Activated B cell treated with CpG ODN at 0.5 μM for 24 hours (primary cell): ENCODE measurements around the gene SLC44A1. TPM values are rescaled to one million over a fixed set of nuclear protein-coding genes. Genes with fewer than 3 reads are reported as not detected.

Experiments used
- ATAC-seq: fragments of 200-7000 bp; cut with Tn5 transposase; one replicate; pipeline ENCODE4 v1.10.0; 2021; ENCODE audit warnings: low read depth, mild to moderate bottlenecking, moderate library complexity
- CTCF ChIA-PET: fragments of 350-600 bp; sonication (Branson Sonifier 250); formaldehyde crosslinking; loops from one replicate; lab custom pipeline; 2021; ENCODE audit warnings: antibody characterized with exemption; lab: Charles Lee
- POLR2A ChIA-PET: fragments of 350-600 bp; sonication (Branson Sonifier 250); formaldehyde crosslinking; loops from one replicate; lab custom pipeline; 2021; ENCODE audit warnings: antibody characterized with exemption; lab: Charles Lee
- DNase-seq: peaks from one replicate; pipeline ENCODE4 v3.0.0; 2022
- H3K27ac Mint-ChIP-seq: one replicate; pipeline ENCODE4 v1.8.0; 2020; ENCODE audit warnings: mixed read lengths
- H3K27me3 Mint-ChIP-seq: one replicate; pipeline ENCODE4 v1.8.0; 2021; ENCODE audit warnings: mixed read lengths
- H3K36me3 Mint-ChIP-seq: one replicate; pipeline ENCODE4 v1.8.0; 2021; ENCODE audit warnings: low read depth, mixed read lengths
- H3K4me1 Mint-ChIP-seq: one replicate; pipeline ENCODE4 v1.8.0; 2021; ENCODE audit warnings: mixed read lengths
- H3K4me3 Mint-ChIP-seq: one replicate; pipeline ENCODE4 v1.8.0; 2020; ENCODE audit warnings: mild to moderate bottlenecking, mixed read lengths
- H3K9me3 Mint-ChIP-seq: one replicate; pipeline ENCODE4 v1.8.0; 2020; ENCODE audit warnings: mixed read lengths
- intact Hi-C: fragments of 100-400 bp; cut with micrococcal nuclease; formaldehyde crosslinking; loops from one replicate; pipeline ENCODE4 v1.15.1; 2024
- total RNA-seq: library from RNA; stranded (reverse); gene quantifications from 2 replicates; pipeline ENCODE4 v1.2.3, GENCODE V29; 2022
- TF ChIP-seq, protein P1 (sequence below): fragments of 200-600 bp; IDR thresholded peaks from one replicate; pipeline ENCODE4 v1.8.0; 2022; ENCODE audit warnings: antibody characterized with exemption, mild to moderate bottlenecking

SLC44A1 gene
- total RNA-seq, 1 donor from 2014 or later: 10.1 TPM

DNA sequence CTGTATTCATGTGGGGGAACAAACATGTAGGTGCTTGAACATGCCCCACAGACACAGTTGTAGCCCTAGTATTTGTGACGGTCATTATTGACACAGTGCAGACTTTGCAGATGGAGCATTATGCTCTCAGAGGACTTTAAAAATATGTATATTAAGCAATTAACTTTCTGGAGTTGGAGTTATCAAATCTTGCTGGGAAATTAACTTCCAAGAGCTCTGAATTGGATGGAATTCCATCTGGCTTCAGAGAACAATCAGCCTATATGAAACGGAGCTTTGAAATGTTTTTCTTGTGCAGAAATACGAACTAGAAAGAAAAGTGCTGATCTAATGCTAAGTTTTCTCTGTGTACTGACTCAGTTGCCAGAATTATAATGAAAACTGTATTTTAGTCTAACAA, 152.4 kb downstream of the SLC44A1 start:
- TF ChIP-seq, protein P1, sequence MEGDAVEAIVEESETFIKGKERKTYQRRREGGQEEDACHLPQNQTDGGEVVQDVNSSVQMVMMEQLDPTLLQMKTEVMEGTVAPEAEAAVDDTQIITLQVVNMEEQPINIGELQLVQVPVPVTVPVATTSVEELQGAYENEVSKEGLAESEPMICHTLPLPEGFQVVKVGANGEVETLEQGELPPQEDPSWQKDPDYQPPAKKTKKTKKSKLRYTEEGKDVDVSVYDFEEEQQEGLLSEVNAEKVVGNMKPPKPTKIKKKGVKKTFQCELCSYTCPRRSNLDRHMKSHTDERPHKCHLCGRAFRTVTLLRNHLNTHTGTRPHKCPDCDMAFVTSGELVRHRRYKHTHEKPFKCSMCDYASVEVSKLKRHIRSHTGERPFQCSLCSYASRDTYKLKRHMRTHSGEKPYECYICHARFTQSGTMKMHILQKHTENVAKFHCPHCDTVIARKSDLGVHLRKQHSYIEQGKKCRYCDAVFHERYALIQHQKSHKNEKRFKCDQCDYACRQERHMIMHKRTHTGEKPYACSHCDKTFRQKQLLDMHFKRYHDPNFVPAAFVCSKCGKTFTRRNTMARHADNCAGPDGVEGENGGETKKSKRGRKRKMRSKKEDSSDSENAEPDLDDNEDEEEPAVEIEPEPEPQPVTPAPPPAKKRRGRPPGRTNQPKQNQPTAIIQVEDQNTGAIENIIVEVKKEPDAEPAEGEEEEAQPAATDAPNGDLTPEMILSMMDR: no peak
- H3K4me1 Mint-ChIP-seq: no peaks in the 10 kb centered on the region
- DNase-seq: no peak
- intact Hi-C loops: no loop called here
- ChIA-PET CTCF (no interaction called here), POLR2A (no interaction called here)
- no peak overlapping the region for H3K4me3 Mint-ChIP-seq
- H3K27ac Mint-ChIP-seq: no peak overlapping the region
- peaks cover 1% of the 10 kb centered on the region for H3K27me3 Mint-ChIP-seq
- H3K36me3 Mint-ChIP-seq: no peaks in the 10 kb centered on the region
- no peak for ATAC-seq
- no peaks in the 10 kb centered on the region for H3K9me3 Mint-ChIP-seq

DNA sequence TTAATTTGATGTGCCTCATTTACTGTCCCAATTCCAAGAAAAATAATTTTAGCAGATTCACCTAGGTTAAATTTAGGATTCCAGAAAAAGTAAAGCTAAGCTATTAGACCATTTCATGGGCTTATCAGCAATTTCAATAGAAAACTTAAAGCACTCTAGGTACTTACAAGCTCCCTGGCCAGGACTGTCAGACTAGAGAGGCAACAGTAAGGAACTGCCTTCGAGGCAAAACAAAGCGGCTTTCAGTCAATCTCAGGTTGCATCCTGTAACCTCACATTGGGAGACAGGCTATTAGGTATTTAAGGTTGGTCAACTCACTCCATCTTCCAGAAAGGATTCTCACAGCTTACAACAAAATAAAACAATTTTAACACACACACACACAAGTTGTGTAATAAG, 154.7 kb downstream of the SLC44A1 start:
- ChIA-PET CTCF (interaction anchor here (1.6 kb wide), 1 partner anchor 14 kb away, joined by 5 read pairs; no protein-coding TSS in a partner anchor), POLR2A (no interaction called here)
- TF ChIP-seq, protein P1: no peak
- Mint-ChIP-seq H3K4me3 (no peak overlapping the region), H3K36me3 (no peaks in the 10 kb centered on the region), H3K4me1 (no peaks in the 10 kb centered on the region), H3K9me3 (no peaks in the 10 kb centered on the region), H3K27me3 (peaks cover 4% of the 10 kb centered on the region), H3K27ac (no peak overlapping the region)
- no peak for ATAC-seq
- intact Hi-C loops: no loop called here
- DNase-seq: no peak

DNA sequence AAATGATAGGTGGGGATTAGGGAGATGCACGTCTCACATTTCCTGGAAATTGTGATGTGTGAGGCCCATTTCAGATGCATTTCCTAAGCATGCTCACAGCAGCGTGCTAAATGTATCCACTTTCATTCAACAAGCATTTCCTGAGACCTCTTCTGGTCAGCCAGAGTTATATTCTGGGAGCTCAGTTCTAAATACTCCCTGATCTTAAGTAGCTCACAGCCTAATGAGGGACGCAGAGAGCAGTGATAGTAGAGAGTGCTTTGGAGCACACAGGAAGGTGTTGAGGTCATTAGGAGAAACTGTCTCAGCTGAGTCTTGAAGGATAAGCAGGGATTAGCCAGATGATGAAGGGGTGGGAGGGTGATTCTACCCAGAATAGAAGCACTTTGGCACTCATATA, 157.2 kb downstream of the SLC44A1 start:
- Mint-ChIP-seq H3K36me3 (no peaks in the 10 kb centered on the region), H3K4me3 (no peak overlapping the region), H3K4me1 (peaks cover 18% of the 10 kb centered on the region), H3K9me3 (no peaks in the 10 kb centered on the region), H3K27me3 (peaks cover 4% of the 10 kb centered on the region), H3K27ac (no peak overlapping the region)
- ChIA-PET POLR2A (no interaction called here), CTCF (no interaction called here)
- ATAC-seq (no peak), DNase-seq (no peak)
- intact Hi-C loops: no loop called here
- TF ChIP-seq, protein P1: no peak

DNA sequence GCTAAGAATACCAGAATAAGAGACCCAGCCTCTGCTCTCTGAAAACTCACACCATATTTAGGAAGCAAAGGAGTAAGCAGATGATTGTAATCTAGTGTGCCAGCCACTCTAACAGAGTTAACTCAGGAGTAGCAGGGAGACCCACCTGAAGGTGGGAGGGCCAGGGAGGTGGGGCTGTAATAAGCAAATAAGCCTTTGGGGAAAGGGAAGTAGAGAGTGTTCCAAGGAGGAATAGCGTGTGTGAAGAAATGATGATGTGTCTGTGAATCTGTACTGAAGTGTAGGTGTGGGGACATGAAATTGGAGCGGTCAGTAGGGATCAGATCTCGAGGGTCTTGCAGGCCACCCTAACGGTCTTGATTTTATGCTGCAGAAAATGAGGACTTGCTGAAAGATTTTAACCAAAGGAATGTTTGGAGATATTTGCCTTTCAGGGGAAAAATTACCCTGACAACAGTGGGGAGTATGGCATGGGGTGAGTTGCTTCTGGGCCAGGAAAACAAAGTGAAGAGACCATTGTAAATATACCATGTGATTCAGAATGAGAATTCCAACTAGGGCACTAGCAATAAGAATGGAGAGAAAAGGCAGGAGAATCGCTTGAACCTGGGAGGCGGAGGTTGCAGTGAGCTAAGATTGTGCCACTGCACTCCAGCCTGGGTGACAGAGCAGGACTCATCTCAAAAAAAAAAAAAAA, 159.2 kb downstream of the SLC44A1 start:
- no peak for DNase-seq
- no peak overlapping the region for H3K27ac Mint-ChIP-seq
- intact Hi-C loops: no loop called here
- no peak for ATAC-seq
- no peak overlapping the region for H3K4me3 Mint-ChIP-seq
- H3K4me1 Mint-ChIP-seq: peaks cover 18% of the 10 kb centered on the region
- H3K9me3 Mint-ChIP-seq: peaks cover 4% of the 10 kb centered on the region
- H3K27me3 Mint-ChIP-seq: peaks cover 4% of the 10 kb centered on the region
- H3K36me3 Mint-ChIP-seq: no peaks in the 10 kb centered on the region
- TF ChIP-seq, protein P1: no peak
- ChIA-PET CTCF (interaction anchor here (0.8 kb wide), 1 partner anchor 12 kb away, joined by 3 read pairs; no protein-coding TSS in a partner anchor), POLR2A (interaction anchor here (0.7 kb wide), 1 partner anchor 169 kb away, joined by 6 read pairs; no protein-coding TSS in a partner anchor)

DNA sequence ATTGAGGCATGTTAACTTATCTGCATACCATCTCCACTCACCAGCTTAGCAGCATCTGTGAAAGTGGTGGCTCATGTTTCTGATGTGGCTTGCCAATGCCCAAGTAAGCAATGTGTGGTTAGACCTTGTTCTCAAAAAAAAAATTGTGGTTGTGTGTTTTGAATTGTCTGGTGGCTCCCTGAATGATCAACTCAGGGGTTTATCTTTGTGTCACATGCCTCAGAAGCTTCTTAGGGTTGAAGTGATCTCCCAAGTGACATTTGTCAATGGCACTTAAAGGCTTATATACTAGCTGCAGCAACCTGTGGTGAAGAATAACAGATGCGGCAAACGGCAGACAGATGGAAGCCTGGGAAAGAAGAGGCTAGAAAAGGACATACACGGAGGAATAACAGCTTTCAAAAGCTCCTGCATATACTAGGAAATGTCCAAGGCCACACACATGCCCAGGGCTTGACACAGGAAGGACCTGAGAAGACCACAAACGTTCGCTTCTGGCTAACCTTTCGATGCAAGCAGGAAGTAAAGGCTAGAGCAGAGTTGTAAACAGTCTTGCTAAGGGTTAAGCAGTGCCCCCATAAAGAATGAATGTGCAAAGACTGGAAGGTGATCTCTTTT, 161.2 kb downstream of the SLC44A1 start:
- ChIA-PET CTCF (interaction anchor here (0.6 to 1.0 kb wide), 2 partner anchors 9 to 542 kb away, joined by 3 to 4 read pairs; no protein-coding TSS in a partner anchor), POLR2A (interaction anchor here (0.7 kb wide), 1 partner anchor 20 kb away, joined by 4 read pairs; no protein-coding TSS in a partner anchor)
- intact Hi-C loops: no loop called here
- DNase-seq (no peak), ATAC-seq (peak; percentile 34)
- TF ChIP-seq, protein P1: no peak
- Mint-ChIP-seq H3K4me1 (peaks cover 18% of the 10 kb centered on the region), H3K4me3 (no peak overlapping the region), H3K27ac (no peak overlapping the region), H3K9me3 (peaks cover 11% of the 10 kb centered on the region), H3K27me3 (peaks cover 4% of the 10 kb centered on the region), H3K36me3 (no peaks in the 10 kb centered on the region)
